Immature natural killer cell (primary cell): ENCODE results near the gene OTX2. TPM values are rescaled to one million over a fixed set of nuclear protein-coding genes. Genes with fewer than 3 reads are reported as not detected.

Source experiments
- DNase-seq, 3 donors: peaks; one replicate each; pipeline ENCODE4 v3.0.0; 2022; ENCODE audit warnings: mixed read lengths in 1 of 3
- H3K27ac Mint-ChIP-seq, 6 donors: one replicate each; pipeline ENCODE4 v1.8.0; 2020; ENCODE audit warnings: mixed read lengths in 6 of 6, mild to moderate bottlenecking in 5 of 6, inconsistent platforms in 4 of 6, moderate library complexity in 3 of 6
- H3K27me3 Mint-ChIP-seq, 3 donors: one replicate each; pipeline ENCODE4 v1.8.0; 2020 to 2021; ENCODE audit warnings: low read depth in 3 of 3, mild to moderate bottlenecking in 3 of 3, mixed read lengths in 3 of 3, moderate library complexity in 3 of 3, inconsistent platforms in 1 of 3
- H3K36me3 Mint-ChIP-seq, 3 donors: one replicate each; pipeline ENCODE4 v1.8.0; 2020; ENCODE audit warnings: mixed read lengths in 3 of 3, inconsistent platforms in 2 of 3, mild to moderate bottlenecking in 2 of 3
- H3K4me1 Mint-ChIP-seq, 2 donors: one replicate each; pipeline ENCODE4 v1.8.0; 2020; ENCODE audit warnings: inconsistent platforms in 2 of 2, mild to moderate bottlenecking in 2 of 2, mixed read lengths in 2 of 2, moderate library complexity in 1 of 2
- H3K4me3 Mint-ChIP-seq, 5 donors: one replicate each; pipeline ENCODE4 v1.8.0; 2020; ENCODE audit warnings: mild to moderate bottlenecking in 5 of 5, mixed read lengths in 5 of 5, inconsistent platforms in 3 of 5, moderate library complexity in 3 of 5
- H3K9me3 Mint-ChIP-seq, 6 donors: one replicate each; pipeline ENCODE4 v1.8.0; 2020; ENCODE audit warnings: mild to moderate bottlenecking in 6 of 6, mixed read lengths in 6 of 6, inconsistent platforms in 4 of 6, moderate library complexity in 3 of 6
- polyA plus RNA-seq, 3 donors: library from polyadenylated mRNA; unstranded; fragments of 300-500 nt; fragmentation: Illumina TruSeq; gene quantifications; one replicate each; pipeline ENCODE4 v1.2.3, GENCODE V29; 2021

OTX2 gene
- polyA plus RNA-seq, 3 donors from 2014 or later: not detected

GRCh38 chr14:56754921-56755320 is 55.4 kb downstream of the OTX2 start:
- Mint-ChIP-seq H3K36me3 (no peaks in the 10 kb centered on the region), H3K27ac (no peak overlapping the region), H3K9me3 (peaks cover 0 to 2% (median 0%) of the 10 kb centered on the region in 6 donors), H3K4me1 (no peaks in the 10 kb centered on the region), H3K27me3 (peaks cover 2 to 10% (median 3%) of the 10 kb centered on the region in 3 donors), H3K4me3 (no peak overlapping the region)
- no peak for DNase-seq

- Mint-ChIP-seq H3K4me3 (no peak overlapping the region), H3K4me1 (no peaks in the 10 kb centered on the region), H3K9me3 (peaks cover 0 to 2% (median 0%) of the 10 kb centered on the region in 6 donors), H3K36me3 (no peaks in the 10 kb centered on the region), H3K27me3 (peaks cover 2 to 6% (median 2%) of the 10 kb centered on the region in 3 donors), H3K27ac (no peak overlapping the region)
- no peak for DNase-seq
Measured at GRCh38 chr14:56753396-56753795, 56.9 kb downstream of the OTX2 start.

- Mint-ChIP-seq H3K9me3 (peaks cover 0 to 2% (median 0%) of the 10 kb centered on the region in 6 donors), H3K4me3 (no peak overlapping the region), H3K27me3 (peaks cover 2 to 5% (median 2%) of the 10 kb centered on the region in 3 donors), H3K4me1 (no peaks in the 10 kb centered on the region), H3K27ac (no peak overlapping the region), H3K36me3 (no peaks in the 10 kb centered on the region)
- DNase-seq: no peak
Measured at GRCh38 chr14:56752428-56752827, 57.9 kb downstream of the OTX2 start.

- H3K27ac Mint-ChIP-seq: no peak overlapping the region
- peaks cover 0 to 2% (median 0%) of the 10 kb centered on the region in 6 donors for H3K9me3 Mint-ChIP-seq
- H3K36me3 Mint-ChIP-seq: no peaks in the 10 kb centered on the region
- no peak for DNase-seq
- peaks cover 2 to 4% (median 2%) of the 10 kb centered on the region in 3 donors for H3K27me3 Mint-ChIP-seq
- H3K4me3 Mint-ChIP-seq: no peak overlapping the region
- H3K4me1 Mint-ChIP-seq: no peaks in the 10 kb centered on the region
Measured at GRCh38 chr14:56751471-56751870, 58.8 kb downstream of the OTX2 start.

Other genes starting within 250 kb of the OTX2 start
- 10 to 100 TPM in 2 of 3 donors, 1 to 10 TPM in 1; 6.8 to 17.0 (median 10.5) TPM for gene TMEM260, start 230.7 kb downstream of the OTX2 start, polyA plus RNA-seq